HG03039 (cell line): ENCODE measurements around the gene PDZRN4.
"Not testable (repeated sequence)": the region's sequence is repeated elsewhere in the genome, so short reads cannot be mapped to it uniquely, and the experiment has no call there.

Source experiments
- ATAC-seq: cut with Tn5 transposase; IDR thresholded peaks from one replicate; pipeline ENCODE4 v1.9.1; 2021; ENCODE audit warnings: mild to moderate bottlenecking, moderate library complexity; ENCODE audit not compliant: unreplicated experiment

Gene PDZRN4

DNA sequence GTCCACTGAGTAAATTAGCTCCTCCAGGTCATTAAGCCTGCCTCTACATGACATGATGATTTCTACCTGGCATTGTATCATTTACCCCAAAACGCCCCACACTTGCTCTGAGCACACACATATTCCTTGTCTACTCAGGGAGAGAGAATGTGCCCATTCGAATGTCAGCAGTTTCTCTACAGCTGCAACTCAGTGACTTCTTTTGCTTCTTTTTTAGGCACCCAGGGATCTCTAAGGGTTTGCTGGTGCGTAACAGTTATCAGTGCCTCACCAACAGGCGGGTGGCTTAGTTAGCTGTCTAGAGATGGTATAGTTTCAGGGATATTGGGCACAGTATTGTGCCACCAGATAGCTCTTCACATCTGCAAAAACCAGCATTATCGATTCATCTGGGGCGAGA is 316.9 kb downstream of the PDZRN4 start:
- ATAC-seq: no peak

- no peak for ATAC-seq
Observed at GRCh38 chr12:41507286-41507685, 319.2 kb downstream of the PDZRN4 start.

- ATAC-seq: no peak
Observed at GRCh38 chr12:41509271-41510055, 321.3 kb downstream of the PDZRN4 start.

GRCh38 chr12:41510470-41510869 is 322.4 kb downstream of the PDZRN4 start:
- ATAC-seq: no peak

GRCh38 chr12:41511247-41511646 is 323.1 kb downstream of the PDZRN4 start:
- no peak for ATAC-seq

DNA sequence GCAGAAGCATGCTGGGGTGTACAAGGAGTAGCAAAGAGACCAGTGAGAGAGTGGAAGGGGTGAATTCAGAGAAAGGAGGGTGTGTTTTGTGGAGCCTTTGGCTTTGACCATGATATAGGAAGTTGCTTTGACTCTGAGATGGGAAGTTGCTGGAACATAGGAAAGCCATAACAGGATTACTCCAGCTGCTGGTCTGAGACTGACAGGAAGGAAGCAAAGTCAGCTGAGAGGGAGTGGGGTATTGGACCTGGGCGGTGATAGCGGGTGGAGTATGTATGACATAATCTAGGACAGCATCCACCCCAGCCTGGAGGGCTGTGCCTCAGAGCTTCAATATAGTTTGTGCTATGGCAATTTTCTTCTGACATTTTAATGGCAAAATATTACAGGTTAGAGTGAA is 324.4 kb downstream of the PDZRN4 start:
- no peak for ATAC-seq

GRCh38 chr12:41514021-41514777 is 326.1 kb downstream of the PDZRN4 start:
- ATAC-seq: no peak

DNA sequence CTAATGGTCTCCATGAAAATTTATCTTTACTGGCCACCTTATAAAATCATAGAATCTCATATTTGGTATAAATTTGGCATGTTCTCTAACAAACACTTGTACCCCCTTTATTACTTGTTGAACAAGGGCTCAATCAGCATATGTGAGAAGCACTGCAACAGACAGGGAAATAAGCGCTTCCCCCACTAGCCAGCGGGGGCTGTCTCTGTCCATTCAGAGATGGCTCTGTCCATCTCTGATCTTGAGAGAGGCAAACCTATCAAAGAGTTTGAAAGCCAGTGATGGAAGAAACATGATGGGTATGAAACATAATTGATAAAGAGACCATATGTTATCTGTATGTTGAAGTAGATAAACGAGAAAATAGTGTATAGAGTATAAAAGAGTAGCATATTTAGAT is 326.8 kb downstream of the PDZRN4 start:
- ATAC-seq: no peak

GRCh38 chr12:41515953-41516352 is 327.8 kb downstream of the PDZRN4 start:
- ATAC-seq: no peak

DNA sequence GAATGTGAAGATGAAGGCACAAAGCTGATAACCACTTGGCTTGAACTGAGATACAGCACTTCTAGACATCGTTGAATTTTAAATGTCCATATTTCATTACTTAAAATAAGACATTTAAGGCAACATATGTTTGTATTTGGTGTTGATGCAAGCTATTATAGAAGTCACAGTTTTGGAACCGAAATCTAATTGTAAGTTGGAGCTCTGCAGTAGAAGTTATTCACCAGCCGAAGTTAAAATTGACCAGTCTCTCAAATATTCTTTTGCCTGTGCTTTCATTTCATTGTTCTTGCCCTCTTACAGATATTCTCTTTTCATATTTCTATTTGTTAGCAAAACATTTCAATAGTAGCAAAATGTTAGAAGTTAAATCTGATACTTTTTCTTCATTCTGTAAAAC is 332.7 kb downstream of the PDZRN4 start:
- no peak for ATAC-seq

DNA sequence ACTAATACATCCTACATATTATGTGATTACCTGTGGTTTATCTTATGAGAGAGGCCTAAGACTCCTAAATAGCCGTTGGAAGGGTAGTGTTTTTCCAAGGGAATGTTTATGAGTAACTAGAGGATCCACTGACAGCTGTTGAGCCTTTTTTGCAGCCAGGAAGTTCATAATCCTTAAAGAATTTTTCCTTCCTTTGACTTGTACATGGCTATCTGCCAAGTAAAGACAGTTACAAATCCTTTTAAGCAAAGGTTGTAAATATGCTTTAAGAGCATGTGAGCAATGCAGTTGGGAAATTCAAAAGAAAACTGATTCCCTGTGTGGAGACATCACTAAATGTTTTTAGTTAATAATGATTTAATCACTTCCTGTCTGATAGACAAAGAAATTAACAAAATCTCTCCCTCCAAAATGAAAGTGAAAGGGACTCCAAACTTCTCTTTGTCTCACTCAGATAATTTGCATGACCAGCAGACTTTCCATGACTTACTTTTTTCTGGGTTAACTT is 333.8 kb downstream of the PDZRN4 start:
- no peak for ATAC-seq

DNA sequence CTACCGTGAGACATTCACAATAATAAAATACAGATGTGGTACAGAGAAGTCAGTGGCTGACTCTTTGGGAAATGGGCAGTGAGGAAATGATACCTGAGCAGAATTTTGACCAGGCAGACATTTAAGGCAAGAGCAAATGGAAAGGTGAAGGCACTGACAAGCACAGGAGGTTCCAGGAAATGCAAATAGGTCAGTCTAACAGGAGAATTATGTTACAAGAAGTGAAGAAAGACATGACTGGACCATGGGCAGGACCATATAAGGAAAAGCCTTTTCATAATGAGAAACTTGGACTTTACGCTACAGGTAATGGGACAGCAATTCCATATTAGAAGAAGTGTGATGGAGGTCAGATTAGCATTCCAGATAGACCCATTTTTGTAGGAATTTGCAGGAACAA is 338.9 kb downstream of the PDZRN4 start:
- no peak for ATAC-seq

- ATAC-seq: no peak
Observed at GRCh38 chr12:41527534-41528116, 339.5 kb downstream of the PDZRN4 start.

- no peak for ATAC-seq
Observed at GRCh38 chr12:41528874-41529273, 340.8 kb downstream of the PDZRN4 start.

- no peak for ATAC-seq
Observed at GRCh38 chr12:41530441-41530840, 342.3 kb downstream of the PDZRN4 start.

DNA sequence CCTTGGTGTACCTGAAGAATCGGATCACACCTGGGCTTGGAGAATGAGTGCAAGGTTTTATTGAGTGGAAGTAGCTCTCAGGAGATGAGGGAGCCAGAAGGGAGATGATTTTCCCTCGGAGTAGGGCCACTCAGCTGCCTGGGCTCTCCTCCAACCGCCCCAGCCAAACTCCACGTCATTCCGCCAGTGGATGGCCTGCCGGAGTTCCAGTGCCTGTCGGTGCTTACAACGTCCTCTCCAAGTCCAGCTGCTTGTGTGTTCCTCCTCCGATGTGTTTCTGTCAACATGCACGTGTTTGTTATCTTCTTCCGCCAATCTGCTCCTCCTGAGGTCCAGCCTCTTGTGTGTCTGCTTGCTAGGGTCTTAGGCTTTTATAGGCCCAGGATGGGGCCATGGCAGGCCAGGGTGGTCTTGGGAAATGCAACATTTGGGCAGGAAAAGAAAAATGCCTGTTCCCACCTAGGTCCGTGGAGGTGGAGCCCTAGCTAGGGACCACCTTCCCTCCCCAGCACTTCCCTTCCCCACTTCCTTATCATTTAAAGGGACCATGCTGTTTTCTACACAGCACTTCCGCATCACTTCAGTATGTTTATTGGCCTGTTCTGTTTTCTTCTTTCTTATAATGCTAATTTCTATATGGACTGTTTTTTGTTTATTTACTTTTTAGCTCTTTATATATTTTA is 343.2 kb downstream of the PDZRN4 start:
- ATAC-seq: no peak

DNA sequence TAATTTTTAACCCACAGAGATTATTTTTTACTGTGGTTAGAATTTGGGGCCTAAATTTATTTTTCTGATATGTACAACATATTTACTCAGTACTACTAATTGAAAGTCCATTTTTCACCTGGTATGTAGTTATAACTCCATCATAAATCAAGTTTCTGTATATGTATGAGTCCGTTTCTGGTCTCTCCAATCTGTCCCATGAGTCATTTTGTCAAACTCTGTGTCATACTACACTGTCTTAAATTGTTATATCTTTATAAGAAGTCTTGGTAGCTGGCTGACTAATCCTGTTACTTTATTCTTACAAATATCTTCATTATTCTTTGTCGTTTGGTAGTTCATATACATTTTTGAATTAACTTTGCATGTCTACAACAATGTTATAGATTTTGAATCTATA is 344.0 kb downstream of the PDZRN4 start:
- no peak for ATAC-seq

DNA sequence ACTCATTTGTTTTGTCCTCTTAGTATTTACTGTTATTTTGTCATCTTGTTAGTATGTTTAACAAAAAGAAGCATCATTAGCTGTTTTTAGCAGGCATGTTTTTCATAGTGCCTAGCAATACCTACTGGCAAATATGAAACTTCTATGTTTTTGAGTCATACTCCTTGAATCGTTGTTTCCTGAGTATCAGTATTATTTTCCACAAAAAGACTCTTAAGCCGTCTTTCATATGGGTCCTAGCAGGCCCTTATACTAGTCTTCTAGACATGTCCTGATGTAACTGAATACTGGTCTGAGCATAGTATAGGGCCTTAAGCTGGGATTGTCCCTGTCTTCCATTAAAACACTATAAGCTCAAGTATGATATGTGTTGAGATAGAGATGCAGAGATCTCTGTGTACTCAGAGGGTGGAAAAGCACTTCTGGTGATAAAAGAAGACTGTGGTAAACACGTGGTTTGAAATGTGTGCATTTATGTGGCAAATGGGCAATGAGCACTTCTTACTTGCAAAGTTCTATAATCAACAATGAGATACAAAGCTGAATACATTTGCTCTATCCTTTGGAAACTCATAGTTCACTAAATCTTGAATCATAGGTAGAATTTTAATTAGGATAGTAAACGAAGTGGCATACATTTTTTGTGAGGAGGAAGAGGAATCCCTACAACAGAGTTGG is 348.8 kb downstream of the PDZRN4 start:
- no peak for ATAC-seq

DNA sequence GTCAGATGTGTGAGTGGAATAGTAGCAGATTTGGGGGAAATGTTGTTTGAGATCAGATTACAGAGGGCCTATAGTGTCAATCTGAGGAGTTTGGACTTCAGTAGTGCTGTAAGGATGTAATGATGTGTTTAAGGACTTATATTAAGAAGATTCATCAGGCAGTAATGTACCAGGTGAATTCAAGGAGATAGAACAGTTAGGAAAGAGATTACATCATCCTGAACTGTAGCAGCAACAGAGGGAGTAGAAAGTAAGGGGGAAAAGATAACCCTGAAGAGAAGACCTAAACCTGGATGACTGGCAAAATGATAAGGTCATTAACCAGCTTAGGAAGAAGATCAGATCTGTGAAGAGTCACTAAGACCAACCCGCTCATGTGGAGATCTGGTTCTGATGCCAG is 349.4 kb downstream of the PDZRN4 start:
- no peak for ATAC-seq

DNA sequence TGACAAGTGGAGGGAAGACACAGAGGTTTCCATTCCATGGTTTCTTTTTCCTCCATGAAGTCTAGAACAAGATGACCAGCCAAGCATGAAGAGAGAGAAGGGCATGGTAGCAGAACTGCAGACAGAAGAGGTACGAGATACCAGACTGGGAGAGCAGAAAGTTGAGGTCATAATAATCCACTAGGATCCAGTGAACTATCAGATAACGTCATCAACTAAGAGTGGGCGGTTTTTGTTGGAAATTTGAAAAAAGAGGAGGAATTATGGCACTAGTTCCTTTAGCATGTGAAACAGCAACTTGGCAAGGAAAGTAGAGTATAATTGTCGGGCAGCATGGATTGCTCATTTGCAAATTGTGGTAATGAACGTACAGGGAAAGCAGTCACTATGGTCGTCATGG is 357.6 kb downstream of the PDZRN4 start:
- ATAC-seq: no peak

GRCh38 chr12:41547071-41547470 is 359.0 kb downstream of the PDZRN4 start:
- ATAC-seq: not testable (repeated sequence)
